ENCODE measurements around the gene ST6GALNAC6.

ST6GALNAC6 gene

DNA sequence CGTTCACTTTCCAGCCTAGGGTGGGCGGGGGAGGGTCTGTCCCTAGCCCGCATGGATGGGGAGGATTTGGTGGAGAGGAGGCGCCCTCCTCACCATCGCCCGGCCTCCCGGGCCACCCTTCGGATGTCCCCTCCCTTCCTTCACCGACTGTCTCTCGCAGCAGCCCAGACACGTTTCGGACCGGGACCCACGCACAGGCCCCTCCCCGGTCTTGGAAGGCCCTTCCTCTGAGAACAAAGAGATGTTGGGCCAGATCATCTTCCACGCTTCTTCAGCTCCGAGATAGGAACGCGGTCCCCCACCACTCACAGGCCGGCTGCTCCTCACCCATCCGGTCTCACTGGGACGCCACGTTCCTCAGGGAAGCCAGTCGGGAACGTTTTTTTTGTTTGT is 38.9 kb upstream of the ST6GALNAC6 start:
- peak overlapping the region; percentile 91 for H3K4me3 ChIP-seq (replicated peaks; ENCODE audit: low read depth, low read length)
- TF ChIP-seq, protein P1, sequence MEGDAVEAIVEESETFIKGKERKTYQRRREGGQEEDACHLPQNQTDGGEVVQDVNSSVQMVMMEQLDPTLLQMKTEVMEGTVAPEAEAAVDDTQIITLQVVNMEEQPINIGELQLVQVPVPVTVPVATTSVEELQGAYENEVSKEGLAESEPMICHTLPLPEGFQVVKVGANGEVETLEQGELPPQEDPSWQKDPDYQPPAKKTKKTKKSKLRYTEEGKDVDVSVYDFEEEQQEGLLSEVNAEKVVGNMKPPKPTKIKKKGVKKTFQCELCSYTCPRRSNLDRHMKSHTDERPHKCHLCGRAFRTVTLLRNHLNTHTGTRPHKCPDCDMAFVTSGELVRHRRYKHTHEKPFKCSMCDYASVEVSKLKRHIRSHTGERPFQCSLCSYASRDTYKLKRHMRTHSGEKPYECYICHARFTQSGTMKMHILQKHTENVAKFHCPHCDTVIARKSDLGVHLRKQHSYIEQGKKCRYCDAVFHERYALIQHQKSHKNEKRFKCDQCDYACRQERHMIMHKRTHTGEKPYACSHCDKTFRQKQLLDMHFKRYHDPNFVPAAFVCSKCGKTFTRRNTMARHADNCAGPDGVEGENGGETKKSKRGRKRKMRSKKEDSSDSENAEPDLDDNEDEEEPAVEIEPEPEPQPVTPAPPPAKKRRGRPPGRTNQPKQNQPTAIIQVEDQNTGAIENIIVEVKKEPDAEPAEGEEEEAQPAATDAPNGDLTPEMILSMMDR (IDR thresholded peaks at IDR 0.05; ENCODE audit: low read length, missing control alignments) = no peak

DNA sequence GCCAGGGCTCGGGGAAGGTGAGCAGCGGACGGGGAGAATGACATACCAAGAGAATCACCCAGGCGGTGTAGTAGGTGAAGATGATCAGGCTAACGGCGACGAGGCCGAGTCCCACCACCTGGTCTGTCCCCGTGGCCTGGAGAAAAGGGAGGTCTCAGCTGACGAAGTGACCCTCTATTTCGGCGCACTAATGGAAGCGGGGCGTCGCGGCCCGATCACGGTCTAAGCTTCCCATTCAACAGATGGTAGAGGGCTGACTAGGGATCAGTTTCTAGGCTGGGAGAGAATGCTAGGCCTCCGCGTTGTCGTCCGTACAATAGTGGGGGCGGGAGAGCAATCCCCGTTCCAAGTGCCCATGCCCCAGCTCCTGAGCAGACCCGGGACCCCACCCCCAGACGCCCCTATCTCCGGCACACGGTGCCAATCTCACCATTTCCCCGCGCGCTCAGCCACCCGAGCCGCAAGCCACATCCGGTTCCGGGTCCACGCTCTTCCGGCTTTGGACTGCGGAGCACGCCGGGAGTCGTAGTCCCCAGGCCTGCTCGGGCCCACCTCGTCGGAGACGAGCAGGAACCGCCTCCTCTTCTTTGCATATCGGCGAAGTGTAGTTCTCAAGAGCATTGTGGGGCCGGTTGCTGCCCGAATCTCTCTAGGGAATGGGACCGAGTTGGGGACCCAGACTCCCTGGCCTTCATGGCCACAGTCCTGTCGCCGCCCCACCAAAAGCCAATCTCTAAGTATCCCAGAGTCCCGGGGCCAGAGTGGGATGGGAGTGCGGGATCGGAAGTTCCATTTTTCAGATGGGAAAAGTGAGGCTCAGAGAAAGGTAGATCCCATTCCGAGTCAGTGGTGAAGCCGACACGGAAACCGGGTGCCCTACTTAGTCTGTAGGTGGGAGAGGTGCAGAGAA is 38.2 kb upstream of the ST6GALNAC6 start, which contains the start of gene DPM2:
TSS of gene DPM2 (minus strand) at position 467 of the 910 bp plus-strand sequence. CDS start at position 433, 34 bp downstream.
- TF ChIP-seq, protein P1 (IDR thresholded peaks at IDR 0.05; ENCODE audit: low read length, missing control alignments) = no peak

More for the DNA sequence above, 38.9 kb upstream of the ST6GALNAC6 start:
- no peak for DNase-seq (ENCODE audit: low read depth)

DNA sequence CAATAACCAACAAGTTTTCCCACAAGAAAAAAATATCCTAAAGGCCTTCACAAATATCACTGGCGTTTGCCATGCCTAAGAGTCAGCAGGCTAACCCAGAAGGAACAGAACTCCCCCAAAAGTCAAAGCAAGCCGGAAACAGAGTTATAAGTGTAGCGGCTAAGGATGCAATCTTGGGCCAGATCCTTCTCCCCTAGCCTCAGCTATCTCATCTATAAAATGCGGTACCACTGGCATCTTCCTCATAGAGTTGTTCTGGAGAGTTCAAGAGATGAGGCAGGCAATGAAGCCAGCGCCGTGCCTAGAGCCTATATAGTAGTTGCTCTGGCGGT is 37.6 kb upstream of the ST6GALNAC6 start:
- TF ChIP-seq, protein P1 (IDR thresholded peaks at IDR 0.05; ENCODE audit: low read length, missing control alignments) = no peak
- peak overlapping the region; percentile 91 for H3K4me3 ChIP-seq (replicated peaks; ENCODE audit: low read depth, low read length)
- DNase-seq (ENCODE audit: low read depth) = no peak

More for the DNA sequence above, 38.2 kb upstream of the ST6GALNAC6 start, which contains the start of gene DPM2:
- DNase-seq (ENCODE audit: low read depth) = peak; percentile 85
- H3K4me3 ChIP-seq (replicated peaks; ENCODE audit: low read depth, low read length) = peak within 1 kb of the TSS; percentile 91

DNA sequence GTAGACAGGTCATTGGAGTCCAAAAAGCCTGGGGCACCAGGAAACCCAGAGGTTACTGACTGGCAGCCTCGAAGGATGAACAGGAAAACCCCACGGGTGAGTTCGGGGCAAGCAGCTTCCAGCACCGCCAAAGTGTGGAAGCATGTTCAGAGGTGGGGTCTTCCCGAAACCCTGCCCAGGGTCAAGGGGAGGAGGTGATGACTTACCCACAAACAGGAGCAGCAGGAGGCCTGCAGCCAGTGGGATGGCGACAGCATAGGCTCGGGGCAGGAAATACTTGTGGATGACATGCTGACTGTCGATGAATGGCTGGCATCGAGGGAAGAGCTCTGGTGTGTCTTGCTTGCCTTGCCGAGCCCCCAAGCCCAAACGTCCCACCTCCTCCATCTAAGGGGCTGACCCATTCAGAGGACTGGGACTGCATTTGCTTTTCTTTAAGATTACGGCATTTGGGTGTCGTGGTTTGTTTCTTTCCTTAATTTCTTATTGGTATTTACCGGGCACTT is 37.0 kb upstream of the ST6GALNAC6 start:
- TF ChIP-seq, protein P1 (IDR thresholded peaks at IDR 0.05; ENCODE audit: low read length, missing control alignments) = no peak
- peak overlapping the region; percentile 91 for H3K4me3 ChIP-seq (replicated peaks; ENCODE audit: low read depth, low read length)
- DNase-seq (ENCODE audit: low read depth) = no peak

DNA sequence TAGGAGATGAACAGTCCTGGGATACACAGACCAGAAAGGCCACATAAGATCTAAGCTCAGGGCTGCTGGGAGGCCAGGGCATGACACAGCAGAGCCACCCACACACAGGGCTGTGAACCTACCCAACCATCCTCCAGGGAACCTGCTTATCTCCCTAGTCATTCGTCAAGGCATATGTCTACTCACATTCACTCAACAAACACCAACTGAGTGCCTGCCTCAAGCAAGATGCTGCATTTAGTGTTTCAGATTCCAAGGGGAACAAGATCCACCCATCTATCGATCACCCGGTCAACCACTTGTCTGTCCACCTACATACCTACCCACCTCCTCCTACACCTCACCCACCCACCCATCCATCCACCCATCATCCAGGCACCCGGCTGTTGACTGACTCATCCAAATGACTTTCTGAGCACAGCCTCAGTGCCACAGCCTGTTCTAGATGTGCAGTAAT is 36.4 kb upstream of the ST6GALNAC6 start:
- TF ChIP-seq, protein P1 (IDR thresholded peaks at IDR 0.05; ENCODE audit: low read length, missing control alignments) = no peak

DNA sequence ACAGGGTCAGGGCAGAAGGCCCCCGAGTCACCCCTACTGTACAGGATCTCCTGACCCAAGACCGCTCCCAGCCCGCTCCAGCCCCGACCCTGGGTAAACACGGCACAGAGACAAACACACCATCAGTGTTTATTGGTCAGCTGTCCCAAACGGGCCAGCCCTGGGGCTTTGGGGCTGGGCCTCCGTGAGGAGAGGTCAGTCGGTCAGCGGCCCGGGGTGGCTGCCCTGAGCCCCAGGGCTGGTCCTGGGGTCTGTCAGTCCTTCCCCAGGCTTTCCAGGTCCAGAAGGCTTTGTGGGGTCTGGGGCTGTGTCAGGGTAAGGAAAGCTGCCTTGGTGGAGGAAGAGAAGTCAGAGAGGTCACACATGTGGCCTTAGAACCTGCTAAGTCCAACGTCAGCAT is 35.6 kb upstream of the ST6GALNAC6 start:
- no peak overlapping the region for H3K4me3 ChIP-seq (replicated peaks; ENCODE audit: low read depth, low read length)
- no peak for DNase-seq (ENCODE audit: low read depth)
- TF ChIP-seq, protein P1 (IDR thresholded peaks at IDR 0.05; ENCODE audit: low read length, missing control alignments) = no peak

More for the DNA sequence above, 36.4 kb upstream of the ST6GALNAC6 start:
- no peak for DNase-seq (ENCODE audit: low read depth)
- no peak overlapping the region for H3K4me3 ChIP-seq (replicated peaks; ENCODE audit: low read depth, low read length)
